ENCODE data around the gene FRAS1. TPM values are rescaled to one million over a fixed set of nuclear protein-coding genes. Genes with fewer than 3 reads are reported as not detected.
"Not testable (repeated sequence)": the region's sequence is repeated elsewhere in the genome, so short reads cannot be mapped to it uniquely, and the experiment has no call there.

Gene FRAS1, protein sequence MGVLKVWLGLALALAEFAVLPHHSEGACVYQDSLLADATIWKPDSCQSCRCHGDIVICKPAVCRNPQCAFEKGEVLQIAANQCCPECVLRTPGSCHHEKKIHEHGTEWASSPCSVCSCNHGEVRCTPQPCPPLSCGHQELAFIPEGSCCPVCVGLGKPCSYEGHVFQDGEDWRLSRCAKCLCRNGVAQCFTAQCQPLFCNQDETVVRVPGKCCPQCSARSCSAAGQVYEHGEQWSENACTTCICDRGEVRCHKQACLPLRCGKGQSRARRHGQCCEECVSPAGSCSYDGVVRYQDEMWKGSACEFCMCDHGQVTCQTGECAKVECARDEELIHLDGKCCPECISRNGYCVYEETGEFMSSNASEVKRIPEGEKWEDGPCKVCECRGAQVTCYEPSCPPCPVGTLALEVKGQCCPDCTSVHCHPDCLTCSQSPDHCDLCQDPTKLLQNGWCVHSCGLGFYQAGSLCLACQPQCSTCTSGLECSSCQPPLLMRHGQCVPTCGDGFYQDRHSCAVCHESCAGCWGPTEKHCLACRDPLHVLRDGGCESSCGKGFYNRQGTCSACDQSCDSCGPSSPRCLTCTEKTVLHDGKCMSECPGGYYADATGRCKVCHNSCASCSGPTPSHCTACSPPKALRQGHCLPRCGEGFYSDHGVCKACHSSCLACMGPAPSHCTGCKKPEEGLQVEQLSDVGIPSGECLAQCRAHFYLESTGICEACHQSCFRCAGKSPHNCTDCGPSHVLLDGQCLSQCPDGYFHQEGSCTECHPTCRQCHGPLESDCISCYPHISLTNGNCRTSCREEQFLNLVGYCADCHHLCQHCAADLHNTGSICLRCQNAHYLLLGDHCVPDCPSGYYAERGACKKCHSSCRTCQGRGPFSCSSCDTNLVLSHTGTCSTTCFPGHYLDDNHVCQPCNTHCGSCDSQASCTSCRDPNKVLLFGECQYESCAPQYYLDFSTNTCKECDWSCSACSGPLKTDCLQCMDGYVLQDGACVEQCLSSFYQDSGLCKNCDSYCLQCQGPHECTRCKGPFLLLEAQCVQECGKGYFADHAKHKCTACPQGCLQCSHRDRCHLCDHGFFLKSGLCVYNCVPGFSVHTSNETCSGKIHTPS (N-terminal part only)
- total RNA-seq: 12.2 and 13.7 TPM in 2 replicates

- DNase-seq (ENCODE audit: low read depth): no peak
- no peaks in the 10 kb centered on the region for H3K27me3 ChIP-seq (ENCODE audit: control insufficient read depth, insufficient read depth, low read length)
- H3K4me3 ChIP-seq (ENCODE audit: low read depth, low read length): peak within 1 kb of the TSS; percentile 53
- H3K36me3 ChIP-seq (ENCODE audit: control insufficient read depth, insufficient read depth, low read length): no peaks in the 10 kb centered on the region
- TF ChIP-seq, protein P1, sequence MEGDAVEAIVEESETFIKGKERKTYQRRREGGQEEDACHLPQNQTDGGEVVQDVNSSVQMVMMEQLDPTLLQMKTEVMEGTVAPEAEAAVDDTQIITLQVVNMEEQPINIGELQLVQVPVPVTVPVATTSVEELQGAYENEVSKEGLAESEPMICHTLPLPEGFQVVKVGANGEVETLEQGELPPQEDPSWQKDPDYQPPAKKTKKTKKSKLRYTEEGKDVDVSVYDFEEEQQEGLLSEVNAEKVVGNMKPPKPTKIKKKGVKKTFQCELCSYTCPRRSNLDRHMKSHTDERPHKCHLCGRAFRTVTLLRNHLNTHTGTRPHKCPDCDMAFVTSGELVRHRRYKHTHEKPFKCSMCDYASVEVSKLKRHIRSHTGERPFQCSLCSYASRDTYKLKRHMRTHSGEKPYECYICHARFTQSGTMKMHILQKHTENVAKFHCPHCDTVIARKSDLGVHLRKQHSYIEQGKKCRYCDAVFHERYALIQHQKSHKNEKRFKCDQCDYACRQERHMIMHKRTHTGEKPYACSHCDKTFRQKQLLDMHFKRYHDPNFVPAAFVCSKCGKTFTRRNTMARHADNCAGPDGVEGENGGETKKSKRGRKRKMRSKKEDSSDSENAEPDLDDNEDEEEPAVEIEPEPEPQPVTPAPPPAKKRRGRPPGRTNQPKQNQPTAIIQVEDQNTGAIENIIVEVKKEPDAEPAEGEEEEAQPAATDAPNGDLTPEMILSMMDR (IDR thresholded peaks at IDR 0.05; ENCODE audit: insufficient read depth, low read length, severe bottlenecking): no peak
- FAIRE-seq: no peak
These were observed at the start of gene FRAS1 for GRCh38 chr4:78057135-78057599. FRAS1 (plus strand) TSS chr4:78057323; CDS start chr4:78058010, 687 bp downstream.

DNA sequence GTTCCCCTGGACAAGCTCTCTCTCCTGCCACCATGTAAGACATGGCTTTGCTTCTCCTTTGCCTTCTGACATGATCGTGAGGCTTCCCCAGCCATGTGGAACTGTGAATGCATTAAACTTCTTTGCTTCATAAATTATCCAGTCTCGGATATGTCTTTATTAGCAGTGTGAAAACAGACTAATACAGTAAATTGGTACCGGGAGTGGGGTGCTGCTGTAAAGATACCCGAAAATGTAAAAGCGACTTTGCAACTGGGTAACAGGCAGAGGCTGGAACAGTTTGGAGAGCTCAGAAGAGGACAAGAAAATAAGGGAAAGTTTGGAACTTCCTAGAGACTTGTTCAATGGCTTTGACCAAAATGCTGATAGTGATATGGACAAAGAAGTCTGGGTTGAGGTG lies 46.1 kb upstream of the FRAS1 start:
- not testable (repeated sequence) for FAIRE-seq; DNase-seq (ENCODE audit: low read depth); H3K36me3 ChIP-seq (ENCODE audit: control insufficient read depth, insufficient read depth, low read length); H3K27me3 ChIP-seq (ENCODE audit: control insufficient read depth, insufficient read depth, low read length); H3K4me3 ChIP-seq (ENCODE audit: low read depth, low read length)

- DNase-seq (ENCODE audit: low read depth) (peak; percentile 21), FAIRE-seq (no peak)
- TF ChIP-seq, protein P1 (IDR thresholded peaks at IDR 0.05; ENCODE audit: insufficient read depth, low read length, severe bottlenecking): no peak
- no peaks in the 10 kb centered on the region for H3K36me3 ChIP-seq (ENCODE audit: control insufficient read depth, insufficient read depth, low read length)
- H3K27me3 ChIP-seq (ENCODE audit: control insufficient read depth, insufficient read depth, low read length): no peaks in the 10 kb centered on the region
- H3K4me3 ChIP-seq (ENCODE audit: low read depth, low read length): no peak overlapping the region
These were observed 41.9 kb upstream of the FRAS1 start for GRCh38 chr4:78014889-78015886.

GRCh38 chr4:78018271-78019049 lies 38.7 kb upstream of the FRAS1 start:
- TF ChIP-seq, protein P1 (IDR thresholded peaks at IDR 0.05; ENCODE audit: insufficient read depth, low read length, severe bottlenecking): no peak
- no peaks in the 10 kb centered on the region for H3K27me3 ChIP-seq (ENCODE audit: control insufficient read depth, insufficient read depth, low read length)
- FAIRE-seq: no peak
- no peak overlapping the region for H3K4me3 ChIP-seq (ENCODE audit: low read depth, low read length)
- no peaks in the 10 kb centered on the region for H3K36me3 ChIP-seq (ENCODE audit: control insufficient read depth, insufficient read depth, low read length)
- DNase-seq (ENCODE audit: low read depth): no peak

GRCh38 chr4:78019414-78019813 lies 37.7 kb upstream of the FRAS1 start:
- TF ChIP-seq, protein P1 (IDR thresholded peaks at IDR 0.05; ENCODE audit: insufficient read depth, low read length, severe bottlenecking): no peak
- FAIRE-seq: no peak
- H3K27me3 ChIP-seq (ENCODE audit: control insufficient read depth, insufficient read depth, low read length): no peaks in the 10 kb centered on the region
- H3K36me3 ChIP-seq (ENCODE audit: control insufficient read depth, insufficient read depth, low read length): no peaks in the 10 kb centered on the region
- H3K4me3 ChIP-seq (ENCODE audit: low read depth, low read length): no peak overlapping the region
- no peak for DNase-seq (ENCODE audit: low read depth)
